MCF 10A (cell line): ENCODE measurements around the gene CCDC47. TPM values are rescaled to one million over a fixed set of nuclear protein-coding genes. Genes with fewer than 3 reads are reported as not detected.

Experiments
- BruUV-seq: library from RNA; stranded (reverse); fragments of 400-500 nt; replicated peaks from 2 replicates; lab custom pipeline; 2021; lab: Mats Ljungman, UMichigan
- CTCF ChIA-PET: fragments of 300-600 bp; sonication (Branson Sonifier 250); formaldehyde crosslinking; extraction: SDS; loops from one replicate; lab custom pipeline; 2021; ENCODE audit warnings: antibody characterized with exemption, inconsistent platforms; lab: Yijun Ruan, JAX
- POLR2A ChIA-PET: fragments of 300-600, 350-650 bp; sonication (Branson Sonifier 250); formaldehyde crosslinking; extraction: SDS; loops from one replicate; lab custom pipeline; 2020; ENCODE audit warnings: antibody characterized with exemption, inconsistent platforms; lab: Yijun Ruan, JAX
- DNase-seq: peaks from one replicate; pipeline ENCODE4 v3.0.0-alpha.2; 2018; ENCODE audit not compliant: unreplicated experiment
- H3K27ac Mint-ChIP-seq: one replicate; pipeline ENCODE4 v1.8.0; 2022; ENCODE audit warnings: mild to moderate bottlenecking, low read depth, mixed read lengths; ENCODE audit not compliant: unreplicated experiment
- H3K27me3 Mint-ChIP-seq: one replicate; pipeline ENCODE4 v1.8.0; 2022; ENCODE audit warnings: mixed read lengths; ENCODE audit not compliant: insufficient read depth, unreplicated experiment
- H3K36me3 Mint-ChIP-seq: one replicate; pipeline ENCODE4 v1.8.0; 2022; ENCODE audit warnings: mild to moderate bottlenecking, moderate library complexity, mixed read lengths; ENCODE audit not compliant: insufficient read depth, unreplicated experiment
- H3K4me1 Mint-ChIP-seq: one replicate; pipeline ENCODE4 v1.8.0; 2022; ENCODE audit warnings: mixed read lengths; ENCODE audit not compliant: insufficient read depth, unreplicated experiment
- H3K4me3 Mint-ChIP-seq: one replicate; pipeline ENCODE4 v1.8.0; 2022; ENCODE audit warnings: mild to moderate bottlenecking, moderate library complexity, mixed read lengths; ENCODE audit not compliant: unreplicated experiment
- H3K9me3 Mint-ChIP-seq: one replicate; pipeline ENCODE4 v1.8.0; 2022; ENCODE audit warnings: mixed read lengths; ENCODE audit not compliant: unreplicated experiment
- CTCF ChIP-seq: fragments of 200-600 bp; IDR thresholded peaks from one replicate; pipeline ENCODE4 v1.8.0; 2022; ENCODE audit warnings: antibody characterized with exemption, mild to moderate bottlenecking; ENCODE audit not compliant: unreplicated experiment
- intact Hi-C: fragments of 100-400 bp; cut with micrococcal nuclease; formaldehyde crosslinking; loops from 2 replicates; pipeline ENCODE4 v1.14.1; 2022
- total RNA-seq: library from RNA; stranded (reverse); gene quantifications from 2 replicates; pipeline ENCODE4 v1.2.3, GENCODE V29; 2022

Gene CCDC47
- total RNA-seq, 1 experiment from 2014 or later: 114 TPM

DNA sequence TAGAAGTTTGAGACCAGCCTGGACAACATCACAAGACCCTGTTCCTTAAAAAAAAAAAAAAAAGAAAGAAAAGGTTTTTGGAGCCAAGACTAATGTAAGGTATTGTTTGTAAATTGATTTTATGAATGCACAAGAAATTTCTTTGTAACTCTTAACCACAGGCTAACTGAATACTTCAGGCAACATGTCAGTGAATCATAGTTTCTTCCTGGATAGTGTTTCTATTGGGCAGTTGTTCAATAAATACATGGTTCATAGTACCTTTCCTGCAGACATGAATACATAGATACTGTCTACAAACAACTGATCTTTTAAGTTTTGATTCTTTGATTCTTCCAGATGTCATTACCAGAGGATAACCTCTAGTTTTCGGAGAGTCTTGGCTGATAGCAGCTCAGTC lies 12.2 kb upstream of the CCDC47 start:
- no peak for TF ChIP-seq CTCF
- ChIA-PET CTCF (interaction anchor here (0.7 kb wide), 1 partner anchor 315 kb away, joined by 3 read pairs; no protein-coding TSS in a partner anchor), POLR2A (interaction anchor here (0.6 to 12.7 kb wide), 6 partner anchors 9 to 45 kb away, joined by 3 to 211 read pairs (median 4); partner anchors contain the start of genes CCDC47, DDX42 and STRADA)
- Mint-ChIP-seq H3K27me3 (no peaks in the 10 kb centered on the region), H3K4me1 (peaks cover 31% of the 10 kb centered on the region), H3K9me3 (no peaks in the 10 kb centered on the region), H3K27ac (peak overlapping the region; percentile 42), H3K4me3 (no peak overlapping the region), H3K36me3 (peaks cover 59% of the 10 kb centered on the region)
- peak; percentile 42 for DNase-seq
- intact Hi-C loops: no loop called here
- BruUV-seq: no TSS peak

- POLR2A ChIA-PET: interaction anchor here (0.6 to 12.7 kb wide), 6 partner anchors 7 to 43 kb away, joined by 3 to 211 read pairs (median 4); partner anchors contain the start of genes CCDC47 and DDX42
- Mint-ChIP-seq H3K9me3 (no peaks in the 10 kb centered on the region), H3K36me3 (peaks cover 55% of the 10 kb centered on the region), H3K4me3 (no peak overlapping the region), H3K4me1 (peaks cover 37% of the 10 kb centered on the region), H3K27me3 (no peaks in the 10 kb centered on the region), H3K27ac (peak overlapping the region; percentile 81)
- CTCF ChIA-PET: interaction anchor here (1.4 to 1.5 kb wide), 2 partner anchors 8 to 358 kb away, joined by 4 read pairs; no protein-coding TSS in a partner anchor
- no TSS peak for BruUV-seq
- DNase-seq: no peak
- intact Hi-C loops: no loop called here
- TF ChIP-seq CTCF: no peak
These were observed 10.1 kb upstream of the CCDC47 start for GRCh38 chr17:63783522-63783921.

DNA sequence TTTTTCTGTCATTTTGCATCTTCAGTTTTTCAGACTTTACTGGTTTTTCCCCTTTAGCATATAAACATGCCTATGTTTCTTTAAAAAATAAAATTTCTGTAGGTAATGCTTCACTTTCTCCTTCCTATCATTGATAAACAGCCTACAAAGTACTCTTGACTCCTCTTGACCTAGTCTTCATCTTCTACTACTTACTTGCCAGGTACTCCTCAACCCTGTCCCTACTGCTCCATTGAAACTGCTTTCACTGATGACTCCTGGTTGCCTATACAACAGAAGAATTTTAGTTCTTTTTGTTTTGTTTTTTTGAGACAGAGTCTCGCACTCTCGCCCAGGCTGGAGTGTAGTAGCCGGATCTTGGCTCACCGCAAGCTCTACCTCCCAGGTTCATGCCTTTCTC lies 7.5 kb upstream of the CCDC47 start:
- ChIA-PET POLR2A (interaction anchor here (0.6 to 11.5 kb wide), 10 partner anchors 7 to 1876 kb away, joined by 3 to 211 read pairs (median 4); partner anchors contain the start of gene CCDC47), CTCF (interaction anchor here (0.6 to 1.5 kb wide), 3 partner anchors 30 to 355 kb away, joined by 3 to 8 read pairs (median 4); no protein-coding TSS in a partner anchor)
- TF ChIP-seq CTCF: no peak
- Mint-ChIP-seq H3K27ac (peak overlapping the region; percentile 92), H3K4me3 (peak overlapping the region; percentile 28), H3K27me3 (no peaks in the 10 kb centered on the region), H3K9me3 (no peaks in the 10 kb centered on the region), H3K36me3 (peaks cover 44% of the 10 kb centered on the region), H3K4me1 (peaks cover 52% of the 10 kb centered on the region)
- no TSS peak for BruUV-seq
- no peak for DNase-seq
- intact Hi-C loops: no loop called here

DNA sequence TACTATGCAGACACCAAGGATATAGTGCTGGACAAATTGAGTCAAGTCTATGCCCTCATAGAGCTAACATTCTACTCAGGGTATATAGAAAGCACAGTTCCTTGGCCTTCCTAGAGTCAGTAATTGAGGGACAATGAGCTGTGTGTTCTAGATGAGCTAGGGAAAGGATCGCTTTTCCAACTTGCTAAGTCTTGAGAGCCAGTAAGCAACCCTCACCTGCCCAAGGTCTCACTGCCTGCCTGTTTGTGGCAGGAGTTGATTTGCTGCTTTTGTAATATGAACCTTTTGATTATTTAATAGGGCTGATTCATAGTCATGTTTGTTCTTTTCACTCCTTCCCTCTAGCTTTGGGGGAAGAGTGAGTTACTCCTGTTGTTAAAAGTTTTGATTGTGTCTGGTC lies 7.1 kb upstream of the CCDC47 start:
- DNase-seq: peak; percentile 69
- TF ChIP-seq CTCF: no peak
- Mint-ChIP-seq H3K4me1 (peaks cover 51% of the 10 kb centered on the region), H3K9me3 (no peaks in the 10 kb centered on the region), H3K27ac (peak overlapping the region; percentile 92), H3K36me3 (peaks cover 40% of the 10 kb centered on the region), H3K27me3 (no peaks in the 10 kb centered on the region), H3K4me3 (peak overlapping the region; percentile 28)
- POLR2A ChIA-PET: interaction anchor here (0.6 to 11.5 kb wide), 11 partner anchors 7 to 1876 kb away, joined by 3 to 211 read pairs (median 4); no protein-coding TSS in a partner anchor
- CTCF ChIA-PET: interaction anchor here (0.6 to 1.5 kb wide), 2 partner anchors 166 to 355 kb away, joined by 4 to 8 read pairs; no protein-coding TSS in a partner anchor
- intact Hi-C loops: no loop called here
- no TSS peak for BruUV-seq
